ENCODE data around the gene LETM1.

DNA sequence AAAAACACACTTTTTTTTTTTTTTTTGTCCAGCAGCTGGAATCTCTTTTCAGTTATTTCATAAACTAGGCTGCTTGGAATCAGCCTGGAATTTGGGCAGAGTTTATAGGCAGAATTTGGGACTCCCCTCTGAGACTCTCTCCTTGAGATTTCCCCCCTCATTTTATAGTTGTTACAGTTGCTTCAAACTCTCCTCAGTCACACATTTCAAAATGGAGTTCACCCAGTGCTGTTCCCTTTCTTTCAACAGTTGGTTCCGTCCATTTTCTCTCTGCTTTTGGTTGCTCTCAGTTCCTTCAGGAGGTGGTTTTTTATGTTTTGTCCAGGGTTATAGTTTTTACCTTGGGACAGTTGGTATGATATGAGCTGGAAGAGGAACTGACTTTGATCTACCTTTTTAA is 42.7 kb upstream of the LETM1 start:
- TF ChIP-seq POLR2AphosphoS5 (IDR thresholded peaks at IDR 0.05; ENCODE audit: insufficient read depth in 1 of 2, low read depth in 1 of 2): no peak
- TF ChIP-seq, protein P1, sequence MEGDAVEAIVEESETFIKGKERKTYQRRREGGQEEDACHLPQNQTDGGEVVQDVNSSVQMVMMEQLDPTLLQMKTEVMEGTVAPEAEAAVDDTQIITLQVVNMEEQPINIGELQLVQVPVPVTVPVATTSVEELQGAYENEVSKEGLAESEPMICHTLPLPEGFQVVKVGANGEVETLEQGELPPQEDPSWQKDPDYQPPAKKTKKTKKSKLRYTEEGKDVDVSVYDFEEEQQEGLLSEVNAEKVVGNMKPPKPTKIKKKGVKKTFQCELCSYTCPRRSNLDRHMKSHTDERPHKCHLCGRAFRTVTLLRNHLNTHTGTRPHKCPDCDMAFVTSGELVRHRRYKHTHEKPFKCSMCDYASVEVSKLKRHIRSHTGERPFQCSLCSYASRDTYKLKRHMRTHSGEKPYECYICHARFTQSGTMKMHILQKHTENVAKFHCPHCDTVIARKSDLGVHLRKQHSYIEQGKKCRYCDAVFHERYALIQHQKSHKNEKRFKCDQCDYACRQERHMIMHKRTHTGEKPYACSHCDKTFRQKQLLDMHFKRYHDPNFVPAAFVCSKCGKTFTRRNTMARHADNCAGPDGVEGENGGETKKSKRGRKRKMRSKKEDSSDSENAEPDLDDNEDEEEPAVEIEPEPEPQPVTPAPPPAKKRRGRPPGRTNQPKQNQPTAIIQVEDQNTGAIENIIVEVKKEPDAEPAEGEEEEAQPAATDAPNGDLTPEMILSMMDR (IDR thresholded peaks at IDR 0.05): no peak
